Measurements from ENCODE around the gene MTX2.

The MTX2 gene

DNA sequence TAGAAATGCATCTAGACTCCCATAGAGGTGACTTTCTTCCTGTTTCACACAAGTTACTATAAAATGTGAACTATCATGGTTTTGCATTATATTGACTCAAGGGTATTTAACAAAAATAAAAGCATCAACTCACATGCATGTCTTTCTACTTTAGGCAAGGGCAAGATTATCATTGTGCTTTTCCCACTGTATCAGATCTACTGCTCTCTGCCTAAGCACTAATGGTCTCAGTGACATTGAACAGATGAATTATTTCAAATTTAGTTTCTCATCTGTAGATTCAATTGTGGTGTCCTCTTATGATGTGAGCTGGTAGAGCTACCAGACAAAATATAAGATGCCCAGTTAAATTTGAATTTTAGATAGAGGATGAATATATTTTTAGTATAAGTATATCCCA, 113.9 kb downstream of the MTX2 start:
- no peak for DNase-seq

DNA sequence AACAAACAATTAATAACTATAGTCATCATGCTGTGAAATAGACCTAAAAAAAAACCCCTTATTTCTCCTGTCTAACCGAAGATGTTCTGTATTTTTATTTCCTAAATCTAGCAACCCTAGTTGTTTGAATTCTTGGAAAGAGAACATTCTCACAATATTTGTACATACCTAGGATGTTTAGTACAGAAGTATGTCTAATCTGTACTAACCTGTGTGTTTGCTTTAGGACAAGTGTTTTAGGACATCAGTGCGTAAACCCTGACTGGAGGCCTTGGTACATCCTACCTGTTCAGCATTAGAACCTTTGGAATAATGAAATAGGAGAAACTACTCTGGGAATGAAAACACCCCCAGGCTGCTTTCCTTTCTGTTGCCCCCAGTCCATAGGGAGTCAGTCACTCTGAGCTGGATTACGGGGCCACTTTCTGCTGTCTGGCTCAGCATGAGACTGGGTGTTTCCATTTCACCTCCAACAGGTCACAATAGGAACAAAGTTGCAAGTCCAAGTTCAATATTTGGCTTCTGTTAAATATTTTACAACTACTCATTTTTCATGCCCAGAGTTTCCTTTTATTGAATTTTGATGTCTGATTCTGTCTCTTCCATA, 114.7 kb downstream of the MTX2 start:
- no peak for DNase-seq

DNA sequence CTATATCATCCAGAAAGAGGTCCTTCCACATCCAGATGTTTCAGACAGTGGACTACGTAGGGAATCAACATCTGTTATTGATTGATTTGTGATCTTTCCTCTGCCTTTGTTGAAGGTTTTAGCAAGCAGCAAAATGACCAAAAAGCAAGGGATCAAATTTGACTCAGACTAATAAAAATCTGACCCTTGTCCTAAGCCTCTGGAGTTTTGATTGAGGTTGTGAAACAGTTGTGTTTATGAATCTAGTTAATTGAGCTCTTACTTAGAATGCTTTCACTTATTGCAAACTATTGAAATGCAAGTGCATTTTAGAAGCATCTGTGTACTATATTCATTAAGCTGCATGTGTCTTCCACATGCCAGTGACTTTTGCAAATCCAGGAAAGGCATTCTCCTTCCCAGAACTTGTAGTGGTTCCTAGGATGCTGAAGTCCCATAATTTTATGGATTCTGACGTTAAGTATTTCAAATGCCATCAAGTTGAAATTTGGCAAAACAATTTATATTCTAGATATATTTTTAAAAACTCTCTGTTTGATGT, 116.0 kb downstream of the MTX2 start:
- DNase-seq: no peak

DNA sequence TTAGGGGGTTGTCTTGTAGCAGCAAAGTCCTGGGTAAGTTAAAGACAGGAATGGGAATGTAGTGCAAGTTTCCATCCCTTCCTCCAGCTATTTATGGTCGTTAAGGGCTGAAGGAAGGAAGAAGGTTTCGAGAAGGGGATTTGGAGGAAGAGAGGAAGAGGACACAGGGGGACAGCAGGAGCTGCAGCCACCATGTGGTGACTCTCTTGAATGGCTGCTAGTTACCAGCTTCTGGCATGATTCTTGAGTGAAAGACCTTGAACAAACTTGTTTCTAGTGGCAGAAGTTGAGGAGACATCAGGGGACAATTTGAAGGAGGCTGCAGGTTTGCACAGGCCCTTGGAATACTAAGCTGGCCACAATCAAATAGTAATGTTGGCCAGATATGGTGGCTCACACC, 116.6 kb downstream of the MTX2 start:
- DNase-seq: no peak
